HEK293T (cell line): ENCODE data around the gene ZNF326.

Source experiments
- CTCF ChIA-PET: fragments of 350-600 bp; formaldehyde crosslinking; extraction: SDS; loops from one replicate; lab custom pipeline; 2021; ENCODE audit warnings: antibody characterized with exemption, inconsistent platforms; lab: Yijun Ruan, JAX
- POLR2A ChIA-PET: fragments of 350-600 bp; formaldehyde crosslinking; extraction: SDS; loops from one replicate; lab custom pipeline; 2020; ENCODE audit warnings: antibody characterized with exemption, inconsistent platforms; lab: Yijun Ruan, JAX
- DNase-seq: peaks from one replicate; pipeline ENCODE4 v3.0.0; 2012; ENCODE audit warnings: mixed read lengths; ENCODE audit errors: extremely low spot score
- ARNT ChIP-seq: fragments of 450-650 bp; IDR thresholded peaks from 2 replicates; pipeline ENCODE4 v1.6.1; 2017; ENCODE audit warnings: mild to moderate bottlenecking
- BHLHE40 ChIP-seq: fragments of 450-650 bp; IDR thresholded peaks from 2 replicates; pipeline ENCODE4 v1.6.1; 2016; ENCODE audit warnings: mild to moderate bottlenecking, moderate library complexity, borderline replicate concordance
- CTBP1 ChIP-seq: fragments of 450-650 bp; IDR thresholded peaks from 2 replicates; pipeline ENCODE4 v1.6.1; 2016; ENCODE audit warnings: borderline replicate concordance
- ELF4 ChIP-seq: fragments of 450-650 bp; IDR thresholded peaks from 2 replicates; pipeline ENCODE4 v1.6.1; 2017; ENCODE audit warnings: antibody characterized with exemption
- FOXA1 ChIP-seq: fragments of 450-650 bp; IDR thresholded peaks from 2 replicates; pipeline ENCODE4 v1.6.1; 2016; ENCODE audit warnings: mild to moderate bottlenecking
- FOXK2 ChIP-seq: fragments of 450-650 bp; IDR thresholded peaks from 2 replicates; pipeline ENCODE4 v1.6.1; 2016; ENCODE audit warnings: mild to moderate bottlenecking
- FOXM1 ChIP-seq: fragments of 450-650 bp; IDR thresholded peaks from 2 replicates; pipeline ENCODE4 v1.6.1; 2017; ENCODE audit warnings: mild to moderate bottlenecking, borderline replicate concordance
- HDGF ChIP-seq: fragments of 450-650 bp; IDR thresholded peaks from 2 replicates; pipeline ENCODE4 v1.6.1; 2017; ENCODE audit warnings: antibody characterized with exemption, borderline replicate concordance
- L3MBTL2 ChIP-seq: fragments of 450-650 bp; conservative IDR thresholded peaks from 2 replicates; pipeline ENCODE4 v1.6.1; 2016; ENCODE audit warnings: mild to moderate bottlenecking
- LEF1 ChIP-seq: fragments of 450-650 bp; IDR thresholded peaks from 2 replicates; pipeline ENCODE4 v1.6.1; 2017; ENCODE audit warnings: mild to moderate bottlenecking, borderline replicate concordance
- NFRKB ChIP-seq: fragments of 450-650 bp; IDR thresholded peaks from 2 replicates; pipeline ENCODE4 v1.6.1; 2016; ENCODE audit warnings: mild to moderate bottlenecking, moderate library complexity
- PKNOX1 ChIP-seq: fragments of 450-650 bp; IDR thresholded peaks from 2 replicates; pipeline ENCODE4 v1.6.1; 2016
- SP1 ChIP-seq: fragments of 450-650 bp; IDR thresholded peaks from 2 replicates; pipeline ENCODE4 v1.6.1; 2017
- SUZ12 ChIP-seq: fragments of 450-650 bp; IDR thresholded peaks from 2 replicates; pipeline ENCODE4 v1.6.1; 2016; ENCODE audit warnings: mild to moderate bottlenecking
- TARDBP ChIP-seq: fragments of 450-650 bp; IDR thresholded peaks from 2 replicates; pipeline ENCODE4 v1.6.1; 2016
- ZNF384 ChIP-seq: fragments of 450-650 bp; IDR thresholded peaks from 2 replicates; pipeline ENCODE4 v1.6.1; 2016

The ZNF326 gene

DNA sequence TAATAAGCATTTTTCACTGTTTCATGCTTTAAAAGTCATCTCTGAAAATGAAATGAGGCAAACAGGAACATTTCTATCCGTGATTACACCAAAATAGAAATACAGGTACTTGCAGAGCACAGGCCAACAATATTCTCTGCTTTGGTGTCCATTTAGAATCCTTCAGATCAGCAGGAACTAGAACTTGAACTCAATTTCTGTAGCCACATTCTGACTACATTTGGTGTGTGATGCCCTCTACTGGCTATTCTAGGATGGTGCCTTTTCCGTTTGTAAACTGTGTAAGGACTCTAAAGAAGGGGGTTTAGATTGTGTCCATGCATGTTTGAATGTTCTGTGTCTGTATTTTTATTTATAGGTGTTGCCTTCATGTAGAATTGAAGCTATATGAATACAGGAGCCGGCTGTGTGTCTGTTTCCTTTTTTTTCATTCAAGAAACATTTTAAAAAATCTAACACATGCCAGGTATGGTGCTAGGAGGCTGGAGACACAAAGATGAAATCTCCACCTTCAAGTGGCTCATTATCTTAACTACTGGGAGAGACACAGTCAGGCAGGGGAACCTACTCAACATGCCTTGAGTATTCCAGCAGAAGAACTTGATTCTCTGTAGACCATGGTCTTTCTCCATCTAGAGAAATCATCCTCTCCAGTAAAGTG, 7.6 kb upstream of the ZNF326 start:
- POLR2A ChIA-PET, result no interaction called here
- peak; percentile 71 for DNase-seq
- CTCF ChIA-PET, result interaction anchor here (0.6 to 2.0 kb wide), 5 partner anchors 15 to 183 kb away, joined by 3 to 6 read pairs (median 3); no protein-coding TSS in a partner anchor
- no peak for TF ChIP-seq LEF1
- no peak for TF ChIP-seq PKNOX1

DNA sequence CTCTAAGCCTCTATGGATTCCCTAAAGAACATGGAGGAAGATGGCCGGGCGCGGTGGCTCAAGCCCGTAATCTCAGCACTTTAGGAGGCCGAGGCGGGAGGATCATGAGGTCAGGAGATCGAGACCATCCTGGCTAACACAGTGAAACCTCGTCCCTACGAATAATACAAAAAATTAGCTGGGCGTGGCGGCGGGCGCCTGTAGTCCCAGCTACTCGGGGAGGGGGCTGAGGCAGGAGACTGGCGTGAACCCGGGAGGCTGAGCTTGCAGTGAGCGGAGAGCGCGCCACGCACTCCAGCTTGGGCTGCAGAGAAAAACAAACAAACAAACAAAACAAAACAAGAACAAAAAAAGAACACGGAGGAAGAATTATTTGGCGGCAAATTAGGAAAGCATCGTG, 5.8 kb upstream of the ZNF326 start:
- ChIA-PET CTCF (interaction anchor here (0.7 to 1.3 kb wide), 3 partner anchors 56 to 225 kb away, joined by 3 read pairs; no protein-coding TSS in a partner anchor), POLR2A (no interaction called here)
- TF ChIP-seq FOXM1 (no peak), ELF4 (no peak)
- DNase-seq, result no peak

GRCh38 chr1:89989799-89990198, 5.1 kb upstream of the ZNF326 start:
- ChIA-PET CTCF (interaction anchor here (0.6 to 1.3 kb wide), 4 partner anchors 56 to 313 kb away, joined by 3 to 5 read pairs (median 3); no protein-coding TSS in a partner anchor), POLR2A (no interaction called here)
- TF ChIP-seq L3MBTL2 (no peak), ZNF384 (no peak), ELF4 (no peak), CTBP1 (no peak), ARNT (no peak), TARDBP (no peak), NFRKB (no peak), LEF1 (no peak), FOXM1 (no peak), FOXA1 (no peak), PKNOX1 (no peak)
- DNase-seq, result no peak

- POLR2A ChIA-PET, result interaction anchor here (2.0 kb wide), 1 partner anchor 170 kb away, joined by 7 read pairs; the partner anchor contains the start of gene LRRC8D
- no peak for DNase-seq
- TF ChIP-seq ZNF384 (no peak), LEF1 (no peak), SUZ12 (no peak), ELF4 (no peak), ARNT (no peak), CTBP1 (no peak), BHLHE40 (no peak), NFRKB (no peak), PKNOX1 (no peak), L3MBTL2 (no peak), HDGF (no peak), FOXK2 (no peak), SP1 (no peak), TARDBP (no peak), FOXA1 (no peak), FOXM1 (no peak)
- CTCF ChIA-PET, result interaction anchor here (1.1 kb wide), 1 partner anchor 187 kb away, joined by 3 read pairs; no protein-coding TSS in a partner anchor
Measured at GRCh38 chr1:89990976-89991831, 3.7 kb upstream of the ZNF326 start.

DNA sequence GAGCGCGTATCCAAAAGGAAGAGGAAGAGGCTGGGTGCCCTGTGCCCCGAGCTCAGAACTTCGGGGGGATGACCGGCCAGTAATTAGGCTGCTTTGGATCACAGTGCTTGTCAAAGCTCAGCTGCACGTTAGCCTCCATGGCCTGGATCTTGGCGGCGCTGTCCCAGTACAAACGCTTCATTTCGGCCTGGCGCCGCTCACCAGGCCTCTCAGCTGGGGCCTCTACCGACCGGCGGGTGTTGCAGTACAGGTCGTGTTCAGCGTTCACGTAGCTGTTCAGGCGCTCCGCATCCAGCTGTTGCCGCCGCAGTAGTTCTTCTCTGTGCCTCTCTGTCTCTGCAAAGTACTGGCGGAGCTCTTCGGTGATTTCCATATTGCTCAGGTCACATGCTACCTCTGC, 1.4 kb upstream of the ZNF326 start:
- DNase-seq, result no peak
- ChIA-PET POLR2A (interaction anchor here (2.0 kb wide), 1 partner anchor 173 kb away, joined by 7 read pairs; the partner anchor contains the start of gene LRRC8D), CTCF (no interaction called here)
- TF ChIP-seq SUZ12 (no peak), ARNT (no peak), PKNOX1 (no peak), FOXM1 (no peak), ZNF384 (no peak), LEF1 (no peak), SP1 (no peak), TARDBP (no peak), HDGF (no peak), FOXA1 (no peak), L3MBTL2 (no peak), BHLHE40 (no peak), FOXK2 (no peak), CTBP1 (no peak), NFRKB (no peak)
